Embryonic facial prominence (tissue), 1 donor: ENCODE measurements around the gene CLDN25.
"Not testable (repeated sequence)": the region's sequence is repeated elsewhere in the genome, so short reads cannot be mapped to it uniquely, and the experiment has no call there.

Experiments used
- DNase-seq: peaks from one replicate; pipeline ENCODE4 v3.0.0-alpha.2; 2016; ENCODE audit errors: extremely low spot score

Gene CLDN25

DNA sequence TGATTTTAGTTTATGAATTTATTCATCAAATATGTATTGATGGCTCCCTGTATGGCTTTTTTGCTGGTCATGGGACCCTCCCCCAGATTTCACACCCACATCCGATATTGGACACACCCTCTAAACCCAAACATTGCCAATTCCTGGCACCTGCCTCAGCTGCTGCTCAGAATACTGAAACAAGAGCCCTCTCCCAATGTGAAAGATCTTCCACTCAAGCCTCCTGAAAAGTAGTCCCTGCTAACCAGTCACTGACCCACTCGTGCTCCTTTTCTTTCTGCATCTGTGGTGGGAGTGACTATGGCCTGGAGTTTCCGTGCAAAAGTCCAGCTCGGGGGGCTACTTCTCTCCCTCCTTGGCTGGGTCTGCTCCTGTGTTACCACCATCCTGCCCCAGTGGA is at the start of gene CLDN25:
Gene CLDN25 (plus strand): TSS at position 301 of the 400 bp plus-strand sequence. CDS start 0 bp downstream, at position 301.
- DNase-seq = no peak

DNA sequence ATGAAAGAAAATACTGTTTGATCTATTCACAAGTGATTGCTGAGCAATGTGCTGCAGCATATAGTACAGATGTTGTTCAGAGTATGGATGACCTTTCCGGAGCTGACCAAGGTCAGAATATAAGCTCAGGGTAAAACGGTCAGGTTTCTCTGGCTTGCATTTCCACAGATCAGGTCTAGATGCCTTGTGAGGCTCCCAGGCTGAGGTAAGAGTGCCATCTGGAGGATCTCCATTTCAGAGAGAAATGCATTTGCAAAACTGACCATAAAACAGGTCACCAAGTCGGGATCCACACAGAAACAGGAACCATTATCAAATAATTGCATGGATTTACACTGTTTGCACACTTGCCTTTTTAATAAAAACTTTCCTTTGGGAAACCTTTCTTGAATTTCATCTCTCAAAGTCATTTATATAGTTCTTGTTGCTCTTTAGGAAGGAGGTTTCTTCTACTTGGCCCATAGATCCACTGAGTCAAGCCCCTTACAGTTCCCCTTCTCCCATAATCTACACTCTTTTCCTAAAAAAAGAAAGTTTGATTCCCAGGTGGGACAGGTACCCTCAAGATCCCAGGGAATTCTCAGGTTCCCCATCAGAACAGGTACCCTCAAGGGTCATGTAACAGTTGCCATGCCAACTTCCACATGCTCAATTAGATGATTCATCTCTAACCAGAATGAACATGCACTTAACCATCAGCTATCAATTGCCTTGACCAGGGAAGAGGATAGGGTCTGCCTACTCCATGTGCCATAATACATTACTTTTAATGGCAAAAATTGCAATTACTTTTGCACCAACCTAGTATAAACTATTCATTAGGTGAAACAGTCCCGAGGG is 48.5 kb upstream of the CLDN25 start:
- no peak for DNase-seq

DNA sequence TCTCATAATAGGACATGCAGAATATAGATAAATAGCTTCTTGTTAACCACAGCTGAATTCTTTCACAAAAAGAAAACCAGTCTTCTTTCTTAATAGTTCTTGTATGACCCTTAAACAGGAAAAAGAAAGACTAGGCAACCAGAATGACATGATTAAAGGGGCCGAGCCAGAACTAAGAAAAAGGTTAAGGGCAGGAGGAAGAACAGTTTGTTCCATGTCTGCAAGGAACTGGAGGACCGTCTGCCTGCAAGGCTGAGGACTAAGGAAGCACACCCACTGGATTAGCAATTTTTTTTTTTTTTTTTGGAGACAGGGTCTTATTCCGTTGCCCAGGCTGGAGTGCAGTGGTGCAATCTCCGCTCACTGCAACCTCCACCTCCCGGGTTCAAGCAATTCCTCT is 47.5 kb upstream of the CLDN25 start:
- no peak for DNase-seq

DNA sequence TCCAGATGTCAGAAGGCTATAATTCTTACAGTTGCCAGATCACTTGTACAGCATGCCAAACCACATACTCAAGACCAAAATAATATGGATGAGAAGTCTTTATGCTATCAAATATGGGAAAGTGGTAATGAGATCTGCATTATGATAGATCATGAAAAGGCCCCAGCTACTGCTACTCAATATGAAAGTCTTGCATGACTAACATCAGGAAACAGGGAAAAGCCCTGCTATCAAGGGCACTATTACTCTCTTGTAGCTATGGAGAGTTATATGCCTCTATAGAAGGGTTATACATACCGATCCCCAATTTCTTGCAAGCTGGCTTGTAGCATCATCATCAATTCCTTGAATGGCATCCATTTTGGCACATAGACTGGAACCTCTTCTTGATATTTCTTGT is 43.3 kb upstream of the CLDN25 start:
- DNase-seq = no peak

DNA sequence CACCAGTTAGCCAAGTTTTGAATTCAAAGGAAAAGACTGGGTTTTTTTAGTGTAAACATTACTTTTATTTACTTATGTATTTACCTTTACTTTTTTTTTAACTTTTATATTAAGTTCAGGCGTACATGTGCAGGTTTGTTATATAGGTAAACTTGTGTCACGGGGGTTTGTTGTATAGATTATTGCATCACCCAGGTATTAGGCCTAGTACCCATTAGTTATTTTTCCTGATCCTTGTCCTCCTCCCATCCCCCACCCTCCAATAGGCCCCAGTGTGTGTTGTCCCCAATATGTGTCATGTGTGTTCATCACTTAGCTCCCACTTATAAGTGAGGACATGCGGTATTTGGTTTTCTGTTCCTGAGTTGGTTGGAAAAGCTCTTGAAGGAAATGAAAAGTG is 26.7 kb upstream of the CLDN25 start:
- DNase-seq = no peak

DNA sequence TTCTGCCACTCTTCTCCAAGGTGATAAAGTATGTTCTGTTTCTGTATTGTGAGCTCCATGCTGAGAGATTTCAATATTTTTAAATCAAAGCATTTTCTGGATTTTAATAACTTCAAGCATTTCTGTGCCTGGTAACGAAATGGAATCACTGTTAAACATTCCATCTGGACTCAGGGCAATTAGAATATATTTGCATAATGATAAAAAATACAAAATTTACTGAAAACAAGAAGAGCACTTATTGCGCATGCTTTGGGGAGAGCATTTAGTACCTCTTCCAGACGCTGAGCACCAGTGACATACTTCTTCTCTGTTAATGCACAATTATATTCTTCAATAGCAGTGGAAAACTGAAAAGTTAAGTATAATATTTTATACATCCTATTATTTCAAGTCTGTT is 19.4 kb upstream of the CLDN25 start:
- no peak for DNase-seq

DNA sequence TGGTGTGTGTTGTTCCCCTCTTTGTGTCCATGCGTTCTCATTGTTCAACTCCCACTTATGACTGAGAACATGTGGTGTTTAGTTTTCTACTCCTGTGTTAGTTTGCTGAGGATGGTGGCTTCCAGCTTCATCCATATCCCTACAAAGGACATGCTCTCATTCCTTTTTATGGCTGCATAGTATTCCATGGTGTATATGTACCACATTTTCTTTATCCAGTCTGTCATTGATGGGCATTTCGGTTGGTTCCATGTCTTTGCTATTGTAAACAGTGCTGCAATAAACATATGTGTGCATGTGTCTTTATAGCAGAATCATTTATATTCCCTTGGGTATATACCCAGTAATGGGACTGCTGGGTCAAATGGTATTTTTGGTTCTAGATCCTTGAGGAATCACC is 16.6 kb upstream of the CLDN25 start:
- DNase-seq = not testable (repeated sequence)

DNA sequence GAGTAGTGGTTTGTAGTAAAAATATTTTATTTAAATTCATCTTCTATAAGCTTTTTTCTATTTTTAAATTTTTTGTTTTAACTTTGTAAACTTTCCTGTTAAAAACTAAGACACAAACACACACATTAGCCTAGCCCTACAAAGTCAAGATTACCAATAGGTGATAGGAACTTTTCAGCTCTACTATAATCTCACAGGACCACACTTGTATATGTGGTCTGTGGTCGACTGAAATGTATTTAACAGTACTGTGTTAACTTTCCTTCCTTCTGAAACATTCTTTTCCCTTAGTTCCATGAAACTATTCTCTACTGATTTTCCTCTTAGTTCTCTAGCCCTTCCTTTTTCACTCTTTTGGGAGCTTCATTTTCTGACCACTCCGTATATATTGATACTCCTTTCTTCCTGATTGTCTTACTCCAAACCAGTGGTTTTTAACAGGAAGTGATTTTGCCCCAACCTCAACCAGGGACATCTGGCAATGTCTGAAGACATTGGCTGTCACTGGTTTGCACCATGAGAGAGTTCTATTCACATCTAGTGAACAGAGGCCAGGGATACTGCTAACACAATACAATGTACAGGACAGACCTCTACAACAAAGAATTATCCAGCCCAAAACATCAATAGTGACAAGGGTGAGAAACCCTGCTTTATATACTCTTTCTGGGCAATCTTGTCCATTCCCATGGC is 14.9 kb upstream of the CLDN25 start:
- DNase-seq = no peak

DNA sequence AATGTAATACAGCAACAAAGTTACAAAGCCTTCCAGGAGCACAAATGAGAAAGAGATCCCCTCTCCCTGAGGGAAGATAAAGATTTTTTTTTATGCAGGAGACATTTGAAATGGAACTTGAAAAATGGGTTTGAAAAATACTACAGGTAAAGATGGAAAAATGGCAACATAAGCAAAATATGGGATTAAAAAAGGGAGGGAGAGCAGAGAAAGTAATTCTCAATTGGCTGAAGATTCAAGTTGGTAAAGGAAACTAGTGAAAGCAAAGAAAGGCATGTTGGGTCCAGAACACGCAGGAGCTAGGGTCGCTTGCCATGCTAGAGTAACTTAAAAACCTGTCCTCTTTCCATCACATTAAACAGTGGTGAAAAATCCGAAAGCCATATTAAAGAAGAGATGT is 7.6 kb upstream of the CLDN25 start:
- no peak for DNase-seq

DNA sequence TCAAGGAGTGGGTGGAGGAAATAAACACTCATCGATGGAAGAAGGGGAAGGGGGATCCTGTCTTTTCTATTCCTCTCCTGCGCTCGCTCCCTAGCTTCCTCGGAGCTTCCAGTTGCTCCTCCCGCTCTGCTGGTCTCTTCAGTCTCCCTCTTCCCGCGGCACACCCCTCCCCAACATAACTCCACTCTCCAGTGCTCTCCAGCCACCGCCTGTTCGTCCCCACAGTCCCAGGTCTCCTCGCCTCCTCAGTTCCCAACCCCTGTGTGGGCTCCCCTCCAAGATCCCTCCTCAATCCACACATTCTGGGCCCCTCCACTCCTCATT is 6.5 kb upstream of the CLDN25 start:
- peak; percentile 22 for DNase-seq

DNA sequence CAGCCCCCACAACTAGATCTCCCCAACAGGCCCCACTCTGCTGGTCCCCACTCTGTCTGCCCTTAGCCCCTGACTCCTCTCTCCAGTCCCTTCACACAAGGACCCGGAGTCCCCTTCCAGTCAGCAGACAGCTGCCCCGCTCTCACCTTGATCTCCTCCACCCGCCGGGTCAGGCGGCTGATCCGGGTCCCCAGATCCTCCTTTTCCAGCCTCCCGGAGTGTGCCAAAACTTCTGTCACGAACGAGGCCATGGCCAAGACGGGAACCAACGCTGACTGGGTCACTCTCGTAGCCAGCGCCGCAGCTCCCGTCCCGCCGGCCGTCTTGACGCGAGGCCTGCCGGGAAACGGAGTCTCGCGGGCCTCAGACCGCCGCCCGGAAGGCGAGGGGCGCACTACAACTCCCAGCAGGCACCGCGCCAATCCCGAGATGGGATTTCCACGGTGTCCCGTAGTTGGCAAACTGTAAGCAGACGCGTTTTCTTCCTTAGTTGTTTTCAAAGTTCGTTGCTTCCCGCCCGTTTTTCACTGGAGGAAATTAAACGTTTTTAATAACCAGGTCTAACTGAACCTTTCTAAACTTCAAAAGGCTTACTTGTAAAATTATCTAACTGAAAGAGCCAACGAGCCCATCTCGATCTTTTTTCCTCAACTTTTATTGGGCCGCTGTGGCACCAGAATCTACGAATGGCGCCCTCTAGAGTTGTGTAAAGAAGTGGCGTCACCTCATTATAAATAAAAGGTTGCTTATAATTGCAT is 6.0 kb upstream of the CLDN25 start, which contains the start of gene ZW10:
Gene ZW10 (minus strand): TSS at position 277 of the 758 bp plus-strand sequence. CDS start 26 bp downstream, at position 251.
- DNase-seq = peak; percentile 90

DNA sequence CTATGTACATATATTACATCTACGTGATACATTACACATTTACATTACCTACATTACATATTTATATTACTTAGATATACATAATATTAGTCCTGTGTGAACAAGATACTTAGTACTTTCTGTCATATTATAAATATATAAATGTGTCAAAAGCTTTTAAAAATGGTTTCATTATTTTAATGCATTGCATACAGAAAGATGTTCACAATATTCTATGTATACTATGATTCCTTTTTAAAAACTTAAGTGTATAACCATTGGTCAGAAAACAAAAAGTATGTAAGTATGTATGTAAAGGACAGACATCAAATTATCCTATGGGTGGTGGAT is 5.5 kb upstream of the CLDN25 start:
- DNase-seq = no peak

DNA sequence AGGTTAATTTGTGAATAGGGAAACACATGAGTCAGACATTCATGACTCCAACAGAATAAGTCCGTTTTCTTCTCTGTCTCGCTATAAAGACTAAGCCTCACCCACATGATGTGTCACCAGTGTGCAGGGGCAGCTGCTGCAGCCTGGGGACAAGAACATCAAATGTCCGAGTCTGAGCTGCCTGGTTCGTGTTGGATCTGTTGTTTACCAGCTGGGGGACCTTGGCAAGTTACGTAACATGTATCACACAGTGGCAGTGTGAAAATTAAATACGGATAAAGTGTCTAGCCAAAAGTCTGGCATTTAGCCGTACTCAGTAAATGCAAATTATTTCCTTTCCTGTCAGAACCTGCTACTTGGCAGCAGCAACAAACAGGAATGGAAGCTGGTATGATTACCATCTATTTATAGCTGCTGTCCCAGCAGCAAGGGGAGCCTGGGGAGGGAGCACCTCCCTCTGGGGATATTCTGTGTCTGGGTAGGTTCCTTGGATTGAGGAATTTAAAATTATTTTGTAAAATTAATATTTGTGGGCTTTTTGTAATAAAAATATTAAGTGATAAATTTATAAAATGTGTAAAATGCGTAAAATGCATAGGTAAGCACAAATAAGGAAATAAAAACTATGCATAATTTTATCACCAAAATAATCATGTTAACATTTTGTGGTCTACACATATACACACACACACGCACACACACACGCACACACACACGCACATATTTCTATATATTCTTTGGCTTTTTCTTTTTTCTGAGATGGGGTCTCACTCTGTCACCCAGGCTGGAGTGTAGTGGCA is 1.3 kb upstream of the CLDN25 start:
- DNase-seq = peak; percentile 22

DNA sequence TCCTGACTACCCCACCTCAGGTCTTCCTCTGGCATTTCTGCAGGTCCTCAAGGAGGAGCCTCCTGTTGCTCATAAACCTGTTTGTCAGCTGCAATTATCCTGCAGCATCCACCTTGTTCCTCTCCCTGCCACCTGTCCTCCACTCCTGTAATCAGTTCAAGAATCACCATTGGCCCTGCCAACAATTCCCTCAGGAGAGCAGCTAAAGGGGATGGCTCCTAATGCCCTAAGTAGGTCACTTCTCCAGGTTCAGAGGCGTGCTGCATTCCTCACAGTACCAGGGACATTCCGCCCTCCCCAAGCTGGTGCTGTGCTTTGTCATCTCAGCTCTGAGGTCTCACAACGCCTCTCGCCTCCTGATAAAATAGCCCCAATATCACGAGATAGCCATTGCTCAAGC is 2.1 kb downstream of the CLDN25 start:
- no peak for DNase-seq

DNA sequence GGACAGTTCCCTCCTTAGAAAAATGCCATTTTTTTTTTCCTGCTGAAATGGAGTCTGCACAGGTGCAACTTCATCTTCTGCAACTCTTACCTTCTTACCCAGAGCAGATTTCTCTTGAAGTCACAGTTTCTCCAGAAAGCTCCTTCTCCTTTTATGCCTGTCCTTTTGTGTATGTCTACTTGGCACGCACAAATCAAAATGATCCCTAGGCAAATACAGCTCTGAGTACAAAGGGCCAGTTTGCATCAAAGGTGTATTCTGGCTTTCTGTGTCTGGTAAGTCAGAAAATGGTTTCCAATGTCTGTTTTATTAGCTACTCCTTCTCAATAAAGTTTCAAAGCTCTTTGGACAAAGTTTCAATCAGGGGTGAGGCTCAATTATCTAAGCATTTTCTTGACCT is 2.5 kb downstream of the CLDN25 start:
- no peak for DNase-seq

DNA sequence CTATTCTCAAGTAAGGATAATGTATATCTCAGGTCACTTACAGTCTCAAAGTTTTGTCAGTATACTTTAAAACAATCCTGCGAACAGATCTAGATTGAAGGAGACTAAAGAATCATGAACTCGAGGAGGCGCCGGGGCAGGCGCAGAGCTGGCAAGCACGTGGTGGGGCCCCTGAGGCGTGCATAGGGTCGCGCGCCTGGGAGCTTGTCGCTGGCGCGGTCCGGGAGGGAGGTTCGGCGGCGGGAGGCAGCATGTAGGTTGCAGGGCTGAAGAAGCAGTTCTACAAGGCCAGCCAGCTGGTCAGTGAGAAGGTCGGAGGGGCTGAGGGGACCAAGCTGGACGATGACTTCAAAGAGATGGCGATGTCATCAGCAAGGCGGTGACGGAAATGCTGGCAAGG is 9.4 kb downstream of the CLDN25 start:
- not testable (repeated sequence) for DNase-seq

DNA sequence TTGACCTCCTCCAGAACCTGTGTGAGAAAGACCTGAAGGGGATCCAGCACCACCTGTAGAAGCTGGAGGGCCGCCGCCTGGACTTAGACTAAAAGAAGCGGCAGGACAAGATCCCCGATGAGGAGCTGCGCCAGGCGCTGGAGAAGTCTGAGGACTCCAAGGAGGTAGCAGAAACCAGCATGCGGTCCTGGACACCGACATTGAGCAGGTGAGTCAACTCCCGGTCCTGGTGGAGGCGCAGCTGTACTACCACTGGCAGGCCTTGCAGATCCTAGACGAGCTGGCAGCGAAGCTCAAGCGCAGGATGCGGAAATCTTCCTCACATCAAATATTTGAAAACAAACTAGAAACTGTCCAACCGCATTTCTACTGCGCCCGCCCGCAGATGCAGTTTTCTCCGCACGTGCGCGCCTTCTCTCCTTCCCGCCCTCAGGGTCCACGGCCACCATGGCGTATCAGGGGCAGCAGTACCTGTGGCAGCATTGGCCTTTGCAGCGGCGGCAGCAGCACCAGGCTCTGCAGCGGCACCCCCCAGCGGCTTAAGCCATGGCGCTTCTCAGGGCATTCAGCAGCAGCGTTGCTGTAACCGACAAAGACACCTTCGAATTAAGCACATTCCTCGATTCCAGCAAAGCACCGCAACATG is 10.2 kb downstream of the CLDN25 start:
- DNase-seq = no peak

DNA sequence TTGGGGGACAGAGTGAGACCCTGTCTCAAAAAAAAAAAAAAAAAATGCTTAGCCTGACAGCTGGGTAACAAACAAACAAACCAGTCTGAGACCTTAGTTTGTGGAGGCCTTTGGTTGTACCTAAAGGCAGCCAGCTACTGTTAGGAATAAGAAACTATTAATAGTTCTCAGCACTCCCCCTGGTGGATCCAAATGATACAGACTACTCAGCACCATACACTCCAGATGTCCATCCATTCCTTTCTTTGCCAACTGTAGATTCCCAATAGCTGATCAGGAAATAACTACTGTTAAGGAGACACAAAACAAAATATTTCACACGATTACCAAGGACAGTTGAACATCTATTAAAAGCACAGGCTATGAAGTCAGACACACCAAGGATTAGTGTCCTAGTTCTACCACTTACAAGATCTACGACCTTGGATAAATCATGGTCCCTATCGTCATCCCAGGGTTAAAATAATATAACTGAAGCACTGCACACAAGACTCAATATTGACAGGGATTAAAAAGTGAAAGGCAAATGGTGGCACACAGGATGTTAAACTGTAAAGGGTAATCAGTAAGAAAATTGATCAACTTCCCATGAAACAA is 17.2 kb downstream of the CLDN25 start:
- no peak for DNase-seq

DNA sequence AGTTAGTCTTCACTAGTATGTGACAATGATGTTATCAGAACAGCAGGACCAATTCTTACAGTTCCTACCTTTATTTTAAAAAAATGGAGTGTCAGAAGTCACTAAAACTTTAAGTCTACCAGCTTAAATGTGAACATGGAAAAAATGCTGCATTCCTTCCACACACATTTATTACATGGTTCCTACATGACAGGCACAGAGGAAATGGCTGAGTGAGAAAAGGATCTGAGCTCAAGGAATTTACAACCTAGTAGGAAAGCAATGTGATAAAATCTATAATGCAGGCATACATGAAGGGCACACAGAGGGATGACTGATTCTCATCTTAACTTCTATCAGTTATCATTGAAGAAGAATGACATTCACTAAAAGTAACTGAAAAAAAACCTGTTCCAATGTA is 23.0 kb downstream of the CLDN25 start:
- no peak for DNase-seq

DNA sequence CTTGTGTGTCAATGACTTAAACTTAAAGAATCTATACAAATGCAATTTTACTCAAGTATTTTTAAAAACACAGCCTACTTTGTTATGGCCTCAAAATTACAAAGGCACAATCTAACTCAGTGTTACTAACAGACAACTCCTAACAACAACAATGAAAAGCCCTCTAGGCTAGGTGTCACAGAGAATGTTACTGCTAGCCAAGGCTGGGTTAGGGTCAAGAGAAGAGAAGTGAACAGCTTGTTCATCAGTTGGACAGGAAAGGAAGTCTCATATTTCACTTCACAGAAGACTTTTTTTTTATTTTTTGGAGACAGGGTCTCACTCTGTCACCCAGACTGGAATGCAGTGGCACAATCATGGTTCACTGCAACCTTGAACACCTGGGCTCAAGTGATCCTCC is 26.0 kb downstream of the CLDN25 start:
- DNase-seq = no peak

DNA sequence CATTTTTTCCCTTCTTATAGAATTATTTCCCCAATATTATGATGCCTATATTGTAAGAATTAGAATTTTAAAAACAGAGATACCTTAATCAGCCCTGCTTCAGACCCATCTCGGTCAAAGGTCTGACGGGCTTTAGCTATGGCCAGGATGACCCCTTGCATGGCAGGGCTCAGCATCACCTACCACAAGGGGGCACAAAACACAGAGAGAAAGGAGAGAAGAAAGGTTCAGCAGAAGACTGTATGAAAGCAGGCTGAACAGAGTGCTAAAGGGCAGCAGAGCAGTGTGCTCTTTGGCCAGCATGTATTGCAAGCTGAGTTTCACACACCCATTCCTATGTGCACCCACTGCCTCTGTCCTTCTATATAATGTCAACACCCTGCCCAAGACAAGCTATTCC is 26.8 kb downstream of the CLDN25 start:
- no peak for DNase-seq
